ENCODE results near the gene ADAMTS14. TPM values are rescaled to one million over a fixed set of nuclear protein-coding genes. Genes with fewer than 3 reads are reported as not detected.

The ADAMTS14 gene
- polyA plus RNA-seq, 1 donor (not counting 4 experiments of a cell fraction or from before 2014, with no cell fraction given) = 0.09 TPM

- TF ChIP-seq CTCF (optimal IDR thresholded peaks at IDR 0.05 in 1 of 3, IDR thresholded peaks at IDR 0.05 in 1 of 3, conservative IDR thresholded peaks at IDR 0.05 in 1 of 3; ENCODE audit: extremely low read depth in 1 of 3, insufficient read depth in 2 of 3, low read length in 3 of 3) (no peak), EZH2 (IDR thresholded peaks at IDR 0.05; ENCODE audit: low read length) (no peak)
- Histone ChIP-seq H3K9me3 (ENCODE audit: control insufficient read depth, low read depth, low read length) (no peaks in the 10 kb centered on the region), H3K36me3 (ENCODE audit: control insufficient read depth in 2 of 2, extremely low read depth in 1 of 2, insufficient read depth in 2 of 2, low read length in 2 of 2) (no peaks in the 10 kb centered on the region), H3K4me3 (ENCODE audit: control insufficient read depth in 2 of 3, extremely low read depth in 1 of 3, insufficient read depth in 2 of 3, low read depth in 1 of 3, low read length in 3 of 3) (no peak overlapping the region), H3K4me1 (ENCODE audit: control insufficient read depth, extremely low read depth, insufficient read depth, low read length) (peaks cover 12% of the 10 kb centered on the region), H3K9me1 (ENCODE audit: control insufficient read depth, extremely low read depth, insufficient read depth, low read length) (no peaks in the 10 kb centered on the region), H3K9ac (ENCODE audit: control insufficient read depth, extremely low read depth, insufficient read depth, low read length) (no peak overlapping the region), H4K20me1 (ENCODE audit: control insufficient read depth, extremely low read depth, insufficient read depth, low read length) (no peaks in the 10 kb centered on the region), H3K4me2 (ENCODE audit: control insufficient read depth, extremely low read depth, insufficient read depth, low read depth, low read length) (no peak overlapping the region), H3K27me3 (ENCODE audit: control insufficient read depth, extremely low read depth, insufficient read depth, low read length) (no peaks in the 10 kb centered on the region), H3K27ac (ENCODE audit: control insufficient read depth, insufficient read depth, low read length) (no peak overlapping the region), H3K79me2 (ENCODE audit: control insufficient read depth, insufficient read depth, low read length) (no peaks in the 10 kb centered on the region), H2AFZ (ENCODE audit: control insufficient read depth, low read length) (no peak overlapping the region)
- no peak for DNase-seq (ENCODE audit: low read depth, low spot score)
- no peak for FAIRE-seq
- dilution Hi-C loops (cut with MboI; ENCODE audit: extremely low pct_ligation_motif_present, low sequenced_read_pairs) = no loop called here
These were observed 134.5 kb downstream of the ADAMTS14 start for GRCh38 chr10:70806841-70807240.

GRCh38 chr10:70807556-70807955, 135.2 kb downstream of the ADAMTS14 start:
- H3K27ac ChIP-seq (ENCODE audit: control insufficient read depth, insufficient read depth, low read length) = no peak overlapping the region
- no peaks in the 10 kb centered on the region for H4K20me1 ChIP-seq (ENCODE audit: control insufficient read depth, extremely low read depth, insufficient read depth, low read length)
- no peaks in the 10 kb centered on the region for H3K79me2 ChIP-seq (ENCODE audit: control insufficient read depth, insufficient read depth, low read length)
- H3K27me3 ChIP-seq (ENCODE audit: control insufficient read depth, extremely low read depth, insufficient read depth, low read length) = no peaks in the 10 kb centered on the region
- H3K4me2 ChIP-seq (ENCODE audit: control insufficient read depth, extremely low read depth, insufficient read depth, low read depth, low read length) = no peak overlapping the region
- peaks cover 12% of the 10 kb centered on the region for H3K4me1 ChIP-seq (ENCODE audit: control insufficient read depth, extremely low read depth, insufficient read depth, low read length)
- TF ChIP-seq CTCF (optimal IDR thresholded peaks at IDR 0.05 in 1 of 3, IDR thresholded peaks at IDR 0.05 in 1 of 3, conservative IDR thresholded peaks at IDR 0.05 in 1 of 3; ENCODE audit: extremely low read depth in 1 of 3, insufficient read depth in 2 of 3, low read length in 3 of 3) (no peak), EZH2 (IDR thresholded peaks at IDR 0.05; ENCODE audit: low read length) (no peak)
- DNase-seq (ENCODE audit: low read depth, low spot score) (no peak), FAIRE-seq (no peak)
- no peaks in the 10 kb centered on the region for H3K36me3 ChIP-seq (ENCODE audit: control insufficient read depth in 2 of 2, extremely low read depth in 1 of 2, insufficient read depth in 2 of 2, low read length in 2 of 2)
- H3K9me1 ChIP-seq (ENCODE audit: control insufficient read depth, extremely low read depth, insufficient read depth, low read length) = no peaks in the 10 kb centered on the region
- H3K9ac ChIP-seq (ENCODE audit: control insufficient read depth, extremely low read depth, insufficient read depth, low read length) = no peak overlapping the region
- H3K9me3 ChIP-seq (ENCODE audit: control insufficient read depth, low read depth, low read length) = no peaks in the 10 kb centered on the region
- H3K4me3 ChIP-seq (ENCODE audit: control insufficient read depth in 2 of 3, extremely low read depth in 1 of 3, insufficient read depth in 2 of 3, low read depth in 1 of 3, low read length in 3 of 3) = no peak overlapping the region
- no peak overlapping the region for H2AFZ ChIP-seq (ENCODE audit: control insufficient read depth, low read length)
- dilution Hi-C loops (cut with MboI; ENCODE audit: extremely low pct_ligation_motif_present, low sequenced_read_pairs) = no loop called here
